Suprapubic skin (tissue), 4 donors: ENCODE measurements around the gene FAP. TPM values are rescaled to one million over a fixed set of nuclear protein-coding genes. Genes with fewer than 3 reads are reported as not detected.

Source experiments
- DNase-seq, 2 donors: peaks; one replicate each; pipeline ENCODE4 v3.0.0-alpha.2; 2019; ENCODE audit warnings: low spot score in 2 of 2
- H3K27ac ChIP-seq: fragments of 200-600 bp; sonication (generic); one replicate; pipeline ENCODE4 v1.5.1; 2019
- H3K27me3 ChIP-seq: fragments of 200-600 bp; sonication (generic); one replicate; pipeline ENCODE4 v1.5.1; 2019
- H3K36me3 ChIP-seq: fragments of 200-600 bp; sonication (generic); one replicate; pipeline ENCODE4 v1.5.1; 2019
- H3K4me1 ChIP-seq: fragments of 200-600 bp; sonication (generic); one replicate; pipeline ENCODE4 v1.5.1; 2019
- H3K4me3 ChIP-seq: fragments of 200-600 bp; sonication (generic); one replicate; pipeline ENCODE4 v1.5.1; 2019; ENCODE audit warnings: mild to moderate bottlenecking
- H3K9me3 ChIP-seq: fragments of 200-600 bp; sonication (generic); one replicate; pipeline ENCODE4 v1.5.1; 2019
- EP300 ChIP-seq: sonication (generic); formaldehyde crosslinking; IDR thresholded peaks from one replicate; pipeline ENCODE4 v1.6.1; 2017; ENCODE audit warnings: antibody characterized with exemption
- POLR2A ChIP-seq, 2 donors: fragments of 450-650 bp; IDR thresholded peaks; one replicate each; pipeline ENCODE4 v1.6.1; 2017; ENCODE audit warnings: antibody characterized with exemption in 2 of 2, mild to moderate bottlenecking in 2 of 2, moderate library complexity in 2 of 2
- POLR2AphosphoS5 ChIP-seq, 3 donors: sonication (generic); formaldehyde crosslinking; IDR thresholded peaks; one replicate each; pipeline ENCODE4 v1.6.1; 2017; ENCODE audit warnings: antibody characterized with exemption in 3 of 3
- WGBS: methylation state at CpG from one replicate; pipeline ENCODE4 v1.1.5; 2018; 5-methylcytosine and 5-hydroxymethylcytosine counted together
- total RNA-seq, 4 donors: library from RNA; depleted of rRNA; stranded (reverse); fragments of >200 nt; gene quantifications; one replicate each; pipeline ENCODE4 v1.1.0, GENCODE V29; 2016
- TF ChIP-seq, protein P1 (sequence below), 2 donors: fragments of 200-600 bp in 1 of 2; fragments of 450-650 bp in 1 of 2; sonication (generic) in 1 of 2; IDR thresholded peaks; one replicate each; pipeline ENCODE4 v1.5.1; 2016 to 2019; ENCODE audit warnings: antibody characterized with exemption in 2 of 2, mild to moderate bottlenecking in 1 of 2, moderate library complexity in 1 of 2

The FAP gene
- total RNA-seq, 4 donors from 2014 or later: 1.8 to 4.5 (median 2.8) TPM

DNA sequence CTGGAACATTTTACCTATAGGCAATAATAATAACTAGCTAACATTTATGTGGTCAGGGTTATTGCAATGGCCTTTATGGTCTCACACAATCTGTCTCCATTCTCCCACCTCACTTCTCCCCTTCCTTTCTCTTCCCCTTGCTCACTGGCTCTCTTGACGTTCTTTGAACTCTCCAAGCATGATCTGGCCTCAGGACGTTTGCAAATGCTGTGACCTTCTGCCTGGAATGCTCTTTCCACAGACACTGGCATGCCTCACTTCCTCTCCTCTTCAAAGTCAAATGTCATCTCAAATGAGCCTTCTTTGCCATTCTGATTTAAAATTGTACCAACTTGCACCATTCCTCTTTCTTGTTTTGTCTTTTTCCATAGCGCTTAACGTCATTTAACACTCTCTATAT lies 65.9 kb downstream of the FAP start:
- Histone ChIP-seq H3K27ac (no peak overlapping the region), H3K27me3 (no peaks in the 10 kb centered on the region), H3K9me3 (no peaks in the 10 kb centered on the region), H3K36me3 (no peaks in the 10 kb centered on the region), H3K4me1 (no peaks in the 10 kb centered on the region), H3K4me3 (no peak overlapping the region)
- TF ChIP-seq POLR2AphosphoS5 (IDR thresholded peaks at IDR 0.05): no peak
- TF ChIP-seq, protein P1, sequence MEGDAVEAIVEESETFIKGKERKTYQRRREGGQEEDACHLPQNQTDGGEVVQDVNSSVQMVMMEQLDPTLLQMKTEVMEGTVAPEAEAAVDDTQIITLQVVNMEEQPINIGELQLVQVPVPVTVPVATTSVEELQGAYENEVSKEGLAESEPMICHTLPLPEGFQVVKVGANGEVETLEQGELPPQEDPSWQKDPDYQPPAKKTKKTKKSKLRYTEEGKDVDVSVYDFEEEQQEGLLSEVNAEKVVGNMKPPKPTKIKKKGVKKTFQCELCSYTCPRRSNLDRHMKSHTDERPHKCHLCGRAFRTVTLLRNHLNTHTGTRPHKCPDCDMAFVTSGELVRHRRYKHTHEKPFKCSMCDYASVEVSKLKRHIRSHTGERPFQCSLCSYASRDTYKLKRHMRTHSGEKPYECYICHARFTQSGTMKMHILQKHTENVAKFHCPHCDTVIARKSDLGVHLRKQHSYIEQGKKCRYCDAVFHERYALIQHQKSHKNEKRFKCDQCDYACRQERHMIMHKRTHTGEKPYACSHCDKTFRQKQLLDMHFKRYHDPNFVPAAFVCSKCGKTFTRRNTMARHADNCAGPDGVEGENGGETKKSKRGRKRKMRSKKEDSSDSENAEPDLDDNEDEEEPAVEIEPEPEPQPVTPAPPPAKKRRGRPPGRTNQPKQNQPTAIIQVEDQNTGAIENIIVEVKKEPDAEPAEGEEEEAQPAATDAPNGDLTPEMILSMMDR (IDR thresholded peaks at IDR 0.05): no peak
- no peak for TF ChIP-seq EP300
- TF ChIP-seq POLR2A (IDR thresholded peaks at IDR 0.05): no peak
- 67% methylated on average over 4 of the region's 4 CpGs for WGBS
- no peak for DNase-seq

DNA sequence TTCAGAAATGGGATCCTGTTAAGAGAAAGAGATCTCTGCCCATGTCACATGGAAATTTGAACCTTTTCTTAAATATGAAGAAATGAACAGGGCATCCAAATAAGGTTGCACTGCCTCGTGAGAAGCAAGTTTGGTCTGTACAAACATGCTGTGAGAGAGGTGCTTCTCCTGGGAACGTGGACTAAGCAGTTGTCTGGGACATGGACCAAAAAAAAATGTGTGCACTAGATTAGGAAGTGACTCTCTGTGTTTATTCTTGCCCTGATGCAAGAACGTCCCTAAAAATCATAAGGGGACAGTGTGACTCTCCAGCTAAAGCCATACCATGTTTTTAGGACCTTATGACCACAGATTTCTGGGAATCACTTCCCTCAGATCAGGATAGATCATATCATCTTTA lies 67.5 kb downstream of the FAP start:
- WGBS: 44% methylated on average over 3 of the region's 3 CpGs
- Histone ChIP-seq H3K9me3 (no peaks in the 10 kb centered on the region), H3K36me3 (no peaks in the 10 kb centered on the region), H3K4me1 (no peaks in the 10 kb centered on the region), H3K4me3 (no peak overlapping the region), H3K27me3 (no peaks in the 10 kb centered on the region), H3K27ac (no peak overlapping the region)
- DNase-seq: no peak
- TF ChIP-seq POLR2AphosphoS5 (IDR thresholded peaks at IDR 0.05) (no peak), POLR2A (IDR thresholded peaks at IDR 0.05) (no peak), EP300 (no peak)
- TF ChIP-seq, protein P1 (IDR thresholded peaks at IDR 0.05): no peak

DNA sequence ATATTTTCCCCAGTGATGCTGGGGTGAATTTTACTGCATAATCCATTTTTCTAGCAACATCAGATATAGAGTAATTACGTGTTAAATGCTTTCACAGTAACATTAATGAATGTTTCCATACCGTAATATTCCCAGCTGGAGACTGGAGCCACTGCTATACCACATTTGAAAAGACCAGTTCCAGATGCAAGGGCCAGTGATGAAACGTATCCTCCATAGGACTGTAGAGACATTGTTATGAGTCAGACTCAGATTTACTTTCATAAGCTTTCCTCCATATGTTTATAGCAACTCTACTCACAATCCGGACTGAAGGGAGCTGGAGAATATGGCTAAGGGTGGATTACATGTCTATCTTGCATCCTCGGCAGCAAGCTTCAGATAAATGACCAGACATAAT lies 68.5 kb downstream of the FAP start:
- Histone ChIP-seq H3K4me3 (no peak overlapping the region), H3K27me3 (no peaks in the 10 kb centered on the region), H3K9me3 (no peaks in the 10 kb centered on the region), H3K27ac (no peak overlapping the region), H3K4me1 (no peaks in the 10 kb centered on the region), H3K36me3 (no peaks in the 10 kb centered on the region)
- no peak for DNase-seq
- WGBS: 84% methylated on average over 5 of the region's 5 CpGs
- TF ChIP-seq EP300: no peak
- TF ChIP-seq, protein P1 (IDR thresholded peaks at IDR 0.05): no peak
- no peak for TF ChIP-seq POLR2AphosphoS5 (IDR thresholded peaks at IDR 0.05)
- no peak for TF ChIP-seq POLR2A (IDR thresholded peaks at IDR 0.05)

DNA sequence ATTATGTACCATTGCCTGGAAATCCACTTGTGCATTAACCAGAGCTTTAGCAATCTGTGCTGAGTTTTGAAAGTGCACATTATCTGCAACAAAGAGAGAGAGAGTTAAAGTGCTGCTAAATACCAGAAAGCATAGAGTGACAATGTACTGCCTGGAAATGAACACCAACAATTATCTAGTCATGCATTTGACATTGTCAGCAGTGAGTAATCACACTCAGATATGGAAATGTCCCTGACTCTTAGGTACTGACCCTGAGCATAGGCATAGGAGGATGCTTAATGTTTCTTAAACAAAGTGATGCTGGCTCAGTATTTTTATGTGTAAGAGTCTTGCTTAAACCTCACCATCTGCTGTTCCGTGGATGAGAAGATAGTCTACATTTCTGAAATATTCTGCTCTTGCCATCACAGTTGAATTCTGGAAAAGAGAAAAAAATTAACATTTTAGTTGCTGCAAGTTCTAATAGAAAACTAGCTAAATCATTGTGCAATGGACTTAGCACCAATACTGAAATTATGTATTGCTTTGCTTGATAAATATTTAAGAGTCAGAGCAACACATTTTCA lies 70.4 kb downstream of the FAP start:
- H3K27ac ChIP-seq: no peak overlapping the region
- no peak for DNase-seq
- no peaks in the 10 kb centered on the region for H3K27me3 ChIP-seq
- H3K9me3 ChIP-seq: no peaks in the 10 kb centered on the region
- H3K36me3 ChIP-seq: no peaks in the 10 kb centered on the region
- TF ChIP-seq, protein P1 (IDR thresholded peaks at IDR 0.05): no peak
- TF ChIP-seq EP300: no peak
- H3K4me3 ChIP-seq: no peak overlapping the region
- no peaks in the 10 kb centered on the region for H3K4me1 ChIP-seq
- 76% methylated on average over 1 of the region's 1 CpG for WGBS

DNA sequence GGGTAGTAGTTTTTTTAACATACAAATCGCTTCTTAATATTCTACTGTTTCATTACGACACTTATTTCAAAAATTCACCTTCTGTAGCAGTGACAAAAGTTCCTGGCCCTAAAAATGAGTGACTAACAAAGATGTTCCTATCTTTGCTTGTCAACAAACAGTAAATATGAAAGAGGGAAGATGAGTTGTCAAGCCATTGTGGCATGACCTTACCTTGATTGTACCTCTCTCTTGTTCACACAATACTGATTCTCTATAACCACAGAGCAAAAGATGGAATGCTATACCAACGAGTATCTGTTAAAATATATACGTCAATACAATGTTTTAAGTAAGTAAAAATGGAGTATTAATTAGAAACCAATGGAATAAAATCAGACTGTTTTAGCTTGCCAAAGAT lies 76.5 kb downstream of the FAP start:
- no peak for DNase-seq
- Histone ChIP-seq H3K27me3 (no peaks in the 10 kb centered on the region), H3K36me3 (no peaks in the 10 kb centered on the region), H3K27ac (no peak overlapping the region), H3K4me1 (no peaks in the 10 kb centered on the region), H3K9me3 (no peaks in the 10 kb centered on the region), H3K4me3 (no peak overlapping the region)
- TF ChIP-seq, protein P1 (IDR thresholded peaks at IDR 0.05): no peak
- TF ChIP-seq POLR2AphosphoS5 (IDR thresholded peaks at IDR 0.05): no peak
- TF ChIP-seq EP300: no peak
- TF ChIP-seq POLR2A (IDR thresholded peaks at IDR 0.05): no peak
- WGBS: 93% methylated on average over 4 of the region's 4 CpGs
